Epithelial cell of proximal tubule (primary cell): ENCODE measurements around the gene NR3C2. TPM values are rescaled to one million over a fixed set of nuclear protein-coding genes. Genes with fewer than 3 reads are reported as not detected.

Experiments used
- DNase-seq: peaks from one replicate; pipeline ENCODE4 v3.0.0-alpha.2; 2011; ENCODE audit warnings: low read depth
- H3K4me3 ChIP-seq: 2 replicates; pipeline ENCODE4 v1.5.1; 2011; ENCODE audit warnings: low read depth, mild to moderate bottlenecking, low read length
- CTCF ChIP-seq: conservative IDR thresholded peaks from 2 replicates; pipeline ENCODE4 v1.5.1; 2012; ENCODE audit warnings: low read depth, mild to moderate bottlenecking, low read length
- total RNA-seq: library from RNA; depleted of rRNA; stranded (reverse); fragments of >200 nt; gene quantifications from 2 replicates; pipeline ENCODE4 v1.2.3, GENCODE V29; 2015

NR3C2 gene
- total RNA-seq, 1 donor from 2014 or later = 0.98 TPM

- TF ChIP-seq CTCF = no peak
- no peak overlapping the region for H3K4me3 ChIP-seq
- DNase-seq = no peak
These were observed 15.6 kb downstream of the NR3C2 start for GRCh38 chr4:148426643-148427042.

DNA sequence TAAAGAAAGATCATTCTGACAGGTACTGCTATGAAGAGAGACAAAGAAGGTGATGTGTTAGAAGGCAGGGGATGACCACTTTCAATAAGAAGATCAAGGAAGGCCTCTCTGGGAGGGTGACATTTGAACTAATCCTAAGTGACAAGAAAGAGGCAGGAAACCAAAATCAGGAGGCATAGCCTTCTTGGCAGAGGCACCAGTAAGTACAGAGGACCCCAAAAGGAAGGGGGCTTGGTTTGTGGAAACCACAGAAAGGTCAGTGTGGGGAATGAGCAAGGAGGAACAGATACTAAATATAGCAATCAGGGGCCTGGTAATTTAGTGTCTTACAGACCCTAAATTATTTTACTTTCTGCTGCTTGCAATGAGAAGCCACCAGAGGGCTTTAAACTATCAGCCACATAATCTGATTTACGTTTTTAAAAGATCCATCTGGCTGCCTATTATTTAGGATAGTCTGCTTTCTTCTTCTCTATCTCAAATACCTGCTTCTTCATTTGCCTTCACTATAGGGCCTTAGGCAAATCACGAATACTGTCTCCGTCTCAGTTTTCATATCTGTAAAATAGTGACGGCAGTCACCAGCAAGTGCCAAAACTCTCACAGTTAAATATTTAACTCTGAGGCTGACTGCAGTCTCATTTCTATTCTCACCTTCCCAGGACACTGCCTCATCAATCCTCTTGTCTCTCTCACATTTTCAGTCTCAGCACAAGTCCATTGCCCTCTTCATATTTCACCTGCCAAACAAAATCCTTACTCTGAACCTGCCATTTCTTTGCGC is 16.7 kb downstream of the NR3C2 start:
- TF ChIP-seq CTCF = peak; percentile 48
- peak overlapping the region; percentile 37 for H3K4me3 ChIP-seq
- DNase-seq = no peak

DNA sequence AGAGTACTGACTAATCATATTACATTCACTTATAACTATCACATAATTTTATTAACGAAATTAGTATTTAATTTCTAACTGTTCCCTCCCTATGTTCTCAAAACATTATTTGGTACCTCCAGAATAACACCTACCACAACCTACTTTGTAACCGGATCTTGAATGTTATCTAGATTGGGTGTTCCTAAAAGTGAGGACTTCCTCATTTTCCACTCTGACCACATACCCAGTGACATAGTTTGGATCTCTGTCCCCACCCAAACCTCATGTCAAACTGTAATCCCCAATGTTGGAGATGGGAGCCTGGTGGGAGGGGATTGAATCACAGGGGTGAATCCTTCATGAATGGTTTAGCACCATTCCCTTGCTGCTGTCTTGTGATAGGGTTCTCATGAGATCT is 21.8 kb downstream of the NR3C2 start:
- no peak overlapping the region for H3K4me3 ChIP-seq
- no peak for TF ChIP-seq CTCF
- no peak for DNase-seq

DNA sequence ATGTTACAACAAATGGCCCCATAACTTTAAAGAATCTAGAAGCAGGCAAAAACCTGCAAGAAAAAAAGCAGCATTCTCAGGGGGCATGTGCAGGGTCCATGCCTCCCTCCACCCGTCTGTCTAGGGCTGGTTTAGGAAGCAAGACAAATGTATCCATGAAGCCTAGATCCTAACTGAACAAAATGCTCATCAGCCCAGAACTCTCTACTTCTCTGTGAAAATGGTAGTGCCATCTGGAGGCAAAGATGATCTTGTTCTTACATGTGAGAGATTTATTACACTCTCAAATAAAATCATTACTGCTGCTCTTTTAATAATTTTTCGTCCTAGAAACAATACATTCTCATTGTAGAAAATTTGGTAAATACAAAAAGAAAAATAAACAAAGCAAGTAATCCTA is 26.7 kb downstream of the NR3C2 start:
- no peak overlapping the region for H3K4me3 ChIP-seq
- no peak for DNase-seq
- peak; percentile 41 for TF ChIP-seq CTCF

DNA sequence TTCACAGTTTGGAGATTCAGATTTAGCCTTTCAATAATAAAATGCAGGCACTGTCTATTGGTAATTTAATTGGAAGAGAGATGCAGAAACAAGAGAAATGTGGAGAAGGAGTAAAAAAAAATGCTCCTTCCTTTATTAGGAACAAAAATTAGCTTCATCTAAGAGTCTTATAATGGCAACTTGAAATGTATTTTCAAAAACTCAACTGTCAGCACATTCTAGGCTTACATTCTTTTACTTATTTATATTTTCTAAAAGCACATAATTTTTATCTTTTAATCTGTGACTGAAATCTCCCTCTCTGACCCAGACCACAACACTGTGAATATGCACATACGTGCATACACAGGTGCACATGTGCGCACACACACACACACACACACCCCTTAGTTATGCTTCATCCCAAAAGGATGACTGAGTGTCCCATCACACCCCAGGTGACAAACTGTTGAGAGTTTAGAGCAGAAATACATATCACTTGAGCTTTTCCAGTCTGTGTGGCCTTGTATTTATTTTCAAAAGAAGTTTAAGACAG is 29.7 kb downstream of the NR3C2 start:
- H3K4me3 ChIP-seq = no peak overlapping the region
- no peak for DNase-seq
- TF ChIP-seq CTCF = no peak

- DNase-seq = no peak
- TF ChIP-seq CTCF = no peak
- no peak overlapping the region for H3K4me3 ChIP-seq
These were observed 36.9 kb downstream of the NR3C2 start for GRCh38 chr4:148405161-148405893.
